ENCODE data around the gene FOXQ1. TPM values are rescaled to one million over a fixed set of nuclear protein-coding genes. Genes with fewer than 3 reads are reported as not detected.
A peak's percentile ranks its signal among the peaks of the same experiment; 100 is the strongest.

Gene FOXQ1
- total RNA-seq, 1 donor from 2014 or later: not detected

- peaks cover 67% of the 10 kb centered on the region for H3K27me3 Mint-ChIP-seq
- peaks cover 4% of the 10 kb centered on the region for H3K9me3 Mint-ChIP-seq
- peaks cover 8% of the 10 kb centered on the region for H3K4me1 Mint-ChIP-seq
- intact Hi-C loops (cut with micrococcal nuclease): no loop called here
- no peak overlapping the region for H3K4me3 Mint-ChIP-seq
- DNase-seq: no peak
- H3K27ac Mint-ChIP-seq: no peak overlapping the region
- peaks cover 4% of the 10 kb centered on the region for H3K36me3 Mint-ChIP-seq (ENCODE audit: low read depth)
These were observed 2.5 kb upstream of the FOXQ1 start for GRCh38 chr6:1309366-1309765.

- Mint-ChIP-seq H3K9me3 (peaks cover 4% of the 10 kb centered on the region), H3K4me1 (peaks cover 10% of the 10 kb centered on the region), H3K27ac (peak overlapping the region; percentile 75), H3K36me3 (ENCODE audit: low read depth) (peaks cover 4% of the 10 kb centered on the region), H3K4me3 (peak overlapping the region; percentile 62), H3K27me3 (peaks cover 75% of the 10 kb centered on the region)
- no peak for DNase-seq
- intact Hi-C loops (cut with micrococcal nuclease): loop anchor here (5.0 to 10.0 kb wide), 2 partner anchors 301 to 516 kb away; no protein-coding TSS in a partner anchor
These were observed 1.1 kb upstream of the FOXQ1 start for GRCh38 chr6:1310628-1311399.

- intact Hi-C loops (cut with micrococcal nuclease): loop anchor here (5.0 to 10.0 kb wide), 2 partner anchors 300 to 517 kb away; no protein-coding TSS in a partner anchor
- Mint-ChIP-seq H3K27me3 (peaks cover 70% of the 10 kb centered on the region), H3K9me3 (peaks cover 4% of the 10 kb centered on the region), H3K4me3 (peak overlapping the region; percentile 52), H3K36me3 (ENCODE audit: low read depth) (peaks cover 4% of the 10 kb centered on the region), H3K27ac (peak overlapping the region; percentile 82), H3K4me1 (peaks cover 14% of the 10 kb centered on the region)
- DNase-seq: peak; percentile 61
These were observed 240 bp downstream of the FOXQ1 start for GRCh38 chr6:1312203-1312472.

- H3K36me3 Mint-ChIP-seq (ENCODE audit: low read depth): peaks cover 4% of the 10 kb centered on the region
- peaks cover 14% of the 10 kb centered on the region for H3K4me1 Mint-ChIP-seq
- intact Hi-C loops (cut with micrococcal nuclease): loop anchor here (5.0 to 10.0 kb wide), 2 partner anchors 300 to 518 kb away; no protein-coding TSS in a partner anchor
- peaks cover 4% of the 10 kb centered on the region for H3K9me3 Mint-ChIP-seq
- H3K27me3 Mint-ChIP-seq: peaks cover 65% of the 10 kb centered on the region
- peak; percentile 66 for DNase-seq
- H3K4me3 Mint-ChIP-seq: peak overlapping the region; percentile 52
- H3K27ac Mint-ChIP-seq: peak overlapping the region; percentile 82
These were observed 822 bp downstream of the FOXQ1 start for GRCh38 chr6:1312473-1313367.

- peaks cover 4% of the 10 kb centered on the region for H3K36me3 Mint-ChIP-seq (ENCODE audit: low read depth)
- peaks cover 63% of the 10 kb centered on the region for H3K27me3 Mint-ChIP-seq
- intact Hi-C loops (cut with micrococcal nuclease): loop anchor here (5.0 to 10.0 kb wide), 2 partner anchors 299 to 519 kb away; no protein-coding TSS in a partner anchor
- H3K27ac Mint-ChIP-seq: no peak overlapping the region
- DNase-seq: no peak
- H3K4me1 Mint-ChIP-seq: peaks cover 14% of the 10 kb centered on the region
- peaks cover 4% of the 10 kb centered on the region for H3K9me3 Mint-ChIP-seq
- H3K4me3 Mint-ChIP-seq: no peak overlapping the region
These were observed 1.5 kb downstream of the FOXQ1 start for GRCh38 chr6:1313384-1313766.

GRCh38 chr6:1313767-1314503 is 2.0 kb downstream of the FOXQ1 start:
- peaks cover 4% of the 10 kb centered on the region for H3K9me3 Mint-ChIP-seq
- H3K4me1 Mint-ChIP-seq: peaks cover 14% of the 10 kb centered on the region
- H3K4me3 Mint-ChIP-seq: peak overlapping the region; percentile 52
- peak overlapping the region; percentile 76 for H3K27ac Mint-ChIP-seq
- peaks cover 59% of the 10 kb centered on the region for H3K27me3 Mint-ChIP-seq
- intact Hi-C loops (cut with micrococcal nuclease): loop anchor here (2.0 to 10.0 kb wide), 3 partner anchors 71 to 519 kb away; no protein-coding TSS in a partner anchor
- peaks cover 4% of the 10 kb centered on the region for H3K36me3 Mint-ChIP-seq (ENCODE audit: low read depth)
- peak; percentile 63 for DNase-seq

- Mint-ChIP-seq H3K27me3 (peaks cover 53% of the 10 kb centered on the region), H3K36me3 (ENCODE audit: low read depth) (peaks cover 4% of the 10 kb centered on the region), H3K4me1 (peaks cover 14% of the 10 kb centered on the region), H3K9me3 (peaks cover 4% of the 10 kb centered on the region), H3K27ac (no peak overlapping the region), H3K4me3 (no peak overlapping the region)
- intact Hi-C loops (cut with micrococcal nuclease): loop anchor here (2.0 to 10.0 kb wide), 3 partner anchors 70 to 520 kb away; no protein-coding TSS in a partner anchor
- DNase-seq: no peak
These were observed 2.7 kb downstream of the FOXQ1 start for GRCh38 chr6:1314617-1315016.

- Mint-ChIP-seq H3K4me3 (peak overlapping the region; percentile 53), H3K4me1 (peaks cover 14% of the 10 kb centered on the region), H3K9me3 (peaks cover 4% of the 10 kb centered on the region), H3K27me3 (peaks cover 48% of the 10 kb centered on the region), H3K27ac (no peak overlapping the region), H3K36me3 (ENCODE audit: low read depth) (peaks cover 4% of the 10 kb centered on the region)
- DNase-seq: no peak
- intact Hi-C loops (cut with micrococcal nuclease): loop anchor here (2.0 to 10.0 kb wide), 2 partner anchors 70 to 520 kb away; no protein-coding TSS in a partner anchor
These were observed 3.3 kb downstream of the FOXQ1 start for GRCh38 chr6:1315201-1315559.

- DNase-seq: no peak
- H3K27ac Mint-ChIP-seq: no peak overlapping the region
- H3K4me3 Mint-ChIP-seq: peak overlapping the region; percentile 53
- intact Hi-C loops (cut with micrococcal nuclease): loop anchor here (2.0 to 10.0 kb wide), 2 partner anchors 69 to 521 kb away; no protein-coding TSS in a partner anchor
- H3K36me3 Mint-ChIP-seq (ENCODE audit: low read depth): peaks cover 4% of the 10 kb centered on the region
- H3K4me1 Mint-ChIP-seq: peaks cover 14% of the 10 kb centered on the region
- peaks cover 4% of the 10 kb centered on the region for H3K9me3 Mint-ChIP-seq
- H3K27me3 Mint-ChIP-seq: peaks cover 42% of the 10 kb centered on the region
These were observed 3.9 kb downstream of the FOXQ1 start for GRCh38 chr6:1315560-1316386.

- Mint-ChIP-seq H3K27me3 (peaks cover 36% of the 10 kb centered on the region), H3K4me1 (peaks cover 12% of the 10 kb centered on the region), H3K36me3 (ENCODE audit: low read depth) (peaks cover 4% of the 10 kb centered on the region), H3K9me3 (peaks cover 4% of the 10 kb centered on the region), H3K4me3 (no peak overlapping the region), H3K27ac (no peak overlapping the region)
- intact Hi-C loops (cut with micrococcal nuclease): loop anchor here (10.0 kb wide), 1 partner anchor 522 kb away; no protein-coding TSS in a partner anchor
- DNase-seq: peak; percentile 68
These were observed 4.6 kb downstream of the FOXQ1 start for GRCh38 chr6:1316489-1316971.

GRCh38 chr6:1317302-1317815 is 5.5 kb downstream of the FOXQ1 start:
- Mint-ChIP-seq H3K36me3 (ENCODE audit: low read depth) (peaks cover 2% of the 10 kb centered on the region), H3K9me3 (peaks cover 4% of the 10 kb centered on the region), H3K4me1 (peaks cover 9% of the 10 kb centered on the region), H3K27ac (no peak overlapping the region), H3K4me3 (no peak overlapping the region), H3K27me3 (peaks cover 39% of the 10 kb centered on the region)
- intact Hi-C loops (cut with micrococcal nuclease): loop anchor here (10.0 kb wide), 1 partner anchor 523 kb away; no protein-coding TSS in a partner anchor
- DNase-seq: no peak

- H3K4me1 Mint-ChIP-seq: peaks cover 8% of the 10 kb centered on the region
- intact Hi-C loops (cut with micrococcal nuclease): loop anchor here (10.0 kb wide), 1 partner anchor 523 kb away; no protein-coding TSS in a partner anchor
- H3K4me3 Mint-ChIP-seq: peak overlapping the region; percentile 37
These were observed 6.1 kb downstream of the FOXQ1 start for GRCh38 chr6:1318036-1318435.

More at GRCh38 chr6:1318036-1318435, 6.1 kb downstream of the FOXQ1 start:
- no peak for DNase-seq
- H3K9me3 Mint-ChIP-seq: peaks cover 4% of the 10 kb centered on the region
- peaks cover 2% of the 10 kb centered on the region for H3K36me3 Mint-ChIP-seq (ENCODE audit: low read depth)
- H3K27ac Mint-ChIP-seq: no peak overlapping the region
- peaks cover 42% of the 10 kb centered on the region for H3K27me3 Mint-ChIP-seq

Measured in activated CD4-positive, alpha-beta T cell treated with anti-CD3 and anti-CD28 coated beads, Interleukin-2, amount 10 ng/mL, durations not matched to agents 24 days and 14 days (primary cell).